Suprapubic skin (tissue), 3 donors: ENCODE data around the gene MAPK7.

Source experiments
- CTCF ChIP-seq, 2 donors: fragments of 200-600 bp in 1 of 2; fragments of 450-650 bp in 1 of 2; sonication (generic) in 1 of 2; IDR thresholded peaks; one replicate each; pipeline ENCODE4 v1.5.1; 2016 to 2019; ENCODE audit warnings: antibody characterized with exemption in 2 of 2, mild to moderate bottlenecking in 1 of 2, moderate library complexity in 1 of 2
- POLR2A ChIP-seq, 2 donors: fragments of 450-650 bp; IDR thresholded peaks; one replicate each; pipeline ENCODE4 v1.6.1; 2017; ENCODE audit warnings: antibody characterized with exemption in 2 of 2, mild to moderate bottlenecking in 2 of 2, moderate library complexity in 2 of 2

GRCh38 chr17:19377602-19378415, 489 bp upstream of the MAPK7 start:
- peak in 1 of 2 donors; percentile 37 for TF ChIP-seq POLR2A (IDR thresholded peaks at IDR 0.05)
- no peak for TF ChIP-seq CTCF (IDR thresholded peaks at IDR 0.05)
